Glomerular visceral epithelial cell (primary cell): Measurements from ENCODE around the gene IRF3.
"Not testable (repeated sequence)": the region's sequence is repeated elsewhere in the genome, so short reads cannot be mapped to it uniquely, and the experiment has no call there.

Source experiments
- DNase-seq: peaks from one replicate; pipeline ENCODE4 v3.0.0-alpha.2; 2016; ENCODE audit errors: extremely low spot score

The IRF3 gene

DNA sequence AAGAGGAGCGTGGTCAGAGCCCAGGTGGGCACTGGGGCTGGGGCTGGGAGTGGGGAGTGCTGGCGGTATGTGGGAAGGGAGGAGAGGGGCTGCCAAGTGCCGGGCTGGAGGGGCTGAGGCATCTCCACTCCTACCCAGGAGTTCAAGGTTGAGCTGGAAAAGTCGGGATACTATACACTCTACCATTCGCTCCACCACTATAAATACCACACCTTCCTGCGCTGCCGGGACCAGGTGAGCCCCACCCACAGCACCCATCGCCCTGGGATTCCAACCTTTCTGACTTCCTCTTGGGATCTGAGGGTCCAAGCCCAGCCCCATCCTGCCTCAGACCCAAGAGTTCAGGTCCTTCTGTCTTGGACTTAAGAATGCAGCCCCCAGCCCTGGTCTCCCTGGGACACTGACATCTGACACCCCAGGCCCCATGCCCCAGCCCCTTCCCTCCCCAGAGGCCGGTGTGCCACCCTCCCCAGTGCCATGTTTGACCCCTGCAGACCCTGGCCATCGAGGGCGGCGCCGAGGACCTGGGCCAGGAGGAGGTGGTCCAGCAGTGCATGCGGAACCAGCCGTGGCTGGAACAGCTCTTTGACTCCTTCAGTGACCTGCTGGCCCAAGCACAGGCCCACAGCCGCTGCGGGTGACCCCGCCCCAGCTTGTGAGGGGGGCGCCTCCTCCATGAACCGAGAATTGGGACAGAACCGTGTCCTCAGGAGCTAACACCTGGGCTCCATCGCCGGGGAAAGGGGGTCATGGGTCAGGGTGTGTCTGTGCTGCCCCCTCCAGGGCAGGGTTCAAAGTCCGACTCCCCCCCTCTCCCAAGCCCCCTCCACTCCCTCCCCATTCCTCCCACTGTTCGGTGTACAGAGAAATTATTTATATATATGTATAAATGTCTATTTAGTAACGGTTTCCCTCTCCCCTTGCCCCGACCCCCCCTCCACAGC is 40.4 kb downstream of the IRF3 start:
- DNase-seq: no peak

DNA sequence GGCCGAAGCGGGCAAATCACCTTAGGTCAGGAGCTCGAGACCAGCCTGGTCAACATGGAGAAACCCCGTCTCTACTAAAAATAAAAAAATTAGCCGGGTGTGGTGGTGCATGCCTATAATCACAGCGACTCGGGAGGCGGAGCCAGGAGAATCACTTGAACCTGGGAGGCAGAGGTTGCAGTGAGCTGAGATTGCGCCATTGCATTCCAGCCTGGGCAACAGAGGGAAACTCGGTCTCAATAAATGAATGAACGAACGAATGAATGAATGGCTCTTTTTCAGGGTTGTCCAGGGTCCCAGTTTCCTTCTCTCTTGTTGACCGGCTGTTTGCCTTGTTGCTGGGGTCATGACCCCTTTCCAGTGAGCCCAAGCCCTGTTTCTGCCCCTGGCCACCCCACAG is 47.8 kb downstream of the IRF3 start:
- not testable (repeated sequence) for DNase-seq

DNA sequence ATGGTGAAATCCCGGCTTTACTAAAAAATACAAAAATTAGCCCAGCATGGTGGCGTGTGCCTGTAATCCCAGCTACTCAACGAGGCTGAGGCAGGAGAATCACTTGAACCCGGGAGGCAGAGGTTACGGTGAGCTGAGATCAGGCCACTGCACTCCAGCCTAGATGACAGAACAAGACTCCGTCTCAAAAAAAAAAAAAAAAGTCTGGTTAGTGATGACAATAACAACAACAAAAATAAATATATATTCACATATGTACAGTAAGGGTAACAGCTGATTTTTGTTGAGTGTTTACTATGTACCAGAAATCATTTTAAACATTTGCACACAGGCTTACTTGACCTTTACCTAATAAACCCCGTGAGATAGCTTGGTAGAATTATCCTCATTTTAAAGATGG is 48.7 kb downstream of the IRF3 start:
- DNase-seq: no peak

DNA sequence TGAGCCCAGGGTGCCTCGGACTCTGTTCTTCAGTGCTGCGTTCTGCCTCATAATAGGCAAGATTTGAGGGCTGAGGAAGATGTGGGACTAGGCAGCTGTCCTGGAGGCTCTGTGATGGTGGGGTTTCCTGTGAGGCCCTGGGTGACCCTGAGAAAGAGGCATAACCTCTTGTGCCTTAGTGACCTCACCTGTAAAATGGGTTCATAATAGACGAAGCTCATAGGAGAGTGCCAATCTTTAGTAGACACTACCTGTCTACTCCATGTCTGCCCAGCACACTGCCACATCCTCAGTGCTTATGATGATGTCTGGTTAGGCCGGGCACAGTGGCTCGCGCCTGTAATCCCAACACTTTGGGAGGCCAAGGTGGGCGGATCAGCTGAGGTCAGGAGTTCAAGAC is 49.1 kb downstream of the IRF3 start:
- no peak for DNase-seq

DNA sequence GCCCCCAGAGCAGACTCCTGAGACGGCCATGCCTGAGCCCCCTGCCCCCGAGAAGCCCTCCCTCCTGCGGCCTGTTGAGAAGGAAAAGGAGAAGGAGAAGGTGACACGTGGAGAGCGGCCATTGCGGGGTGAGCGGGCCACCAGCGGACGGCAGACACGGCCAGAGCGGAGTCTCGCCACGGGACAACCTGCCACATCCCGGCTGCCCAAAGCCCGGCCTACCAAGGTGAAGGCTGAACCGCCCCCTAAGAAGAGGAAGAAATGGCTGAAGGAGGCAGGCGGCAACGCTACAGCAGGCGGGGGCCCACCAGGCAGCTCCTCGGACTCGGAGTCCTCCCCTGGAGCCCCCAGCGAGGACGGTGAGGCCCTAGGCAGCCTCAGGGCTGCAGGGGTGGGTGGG is 49.8 kb downstream of the IRF3 start:
- no peak for DNase-seq

DNA sequence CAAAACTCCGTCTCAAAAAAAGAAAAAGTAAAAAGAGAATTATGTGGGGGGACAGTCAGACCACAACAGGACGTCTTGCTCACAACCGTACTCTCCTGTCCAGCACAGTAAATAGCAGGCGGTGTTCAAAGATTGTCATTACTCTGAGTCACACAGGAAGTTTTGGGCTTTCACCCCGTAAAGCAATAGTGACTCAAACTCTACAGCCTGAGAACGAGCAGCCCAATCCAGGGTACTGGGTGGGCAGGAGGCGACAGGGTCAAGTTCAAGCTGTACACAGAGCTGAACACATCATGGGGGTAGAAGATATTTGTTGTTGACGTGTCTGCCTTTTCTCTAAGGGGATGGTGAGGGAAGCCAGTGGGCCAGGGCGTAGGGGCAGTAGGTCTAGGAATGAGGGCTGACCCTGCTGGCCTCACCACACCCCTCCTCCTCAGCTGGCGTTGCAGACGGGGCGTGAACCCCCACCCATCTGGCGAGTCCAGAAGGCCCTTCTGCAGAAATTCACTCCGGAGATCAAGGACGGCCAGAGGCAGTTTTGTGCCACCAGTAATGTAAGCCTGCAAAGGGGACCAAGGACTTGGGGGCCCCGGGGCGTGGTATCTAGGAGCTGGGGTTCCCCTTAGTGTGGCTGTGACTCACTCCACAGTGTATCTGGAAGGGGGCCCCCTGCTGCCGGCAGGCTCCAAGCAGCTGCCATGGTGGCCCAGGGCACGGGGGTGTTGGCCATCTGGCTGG is 51.4 kb downstream of the IRF3 start:
- DNase-seq: peak; percentile 60

DNA sequence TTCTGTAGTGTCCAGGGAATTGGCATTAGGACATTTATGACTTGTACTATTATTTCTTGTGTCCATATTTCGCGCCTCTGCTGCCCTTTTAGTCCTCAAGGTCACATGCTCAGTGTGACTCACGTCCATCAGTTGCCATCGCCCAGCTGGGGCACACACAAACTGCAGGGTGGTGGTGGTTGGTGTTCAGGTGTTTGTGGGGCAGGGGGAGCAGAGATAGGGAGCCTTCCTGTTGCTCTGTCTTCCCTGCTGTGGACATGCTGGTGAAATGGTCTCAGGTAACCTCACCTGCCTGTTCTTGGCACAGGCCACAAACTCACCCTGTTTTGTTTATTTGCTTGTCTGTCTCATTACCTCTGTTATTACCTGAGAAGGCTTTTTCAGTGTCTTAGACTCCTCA is 52.3 kb downstream of the IRF3 start:
- DNase-seq: peak; percentile 33
